SU-DHL-6 (cell line): ENCODE data around the gene DUS3L.

Experiments
- H2AFZ ChIP-seq: fragments of 200-600 bp; sonication (generic); 2 replicates; pipeline ENCODE4 v1.6.1; 2014; ENCODE audit warnings: low read depth, mild to moderate bottlenecking, moderate library complexity, mixed read lengths, antibody characterized with exemption, low read length; ENCODE audit not compliant: severe bottlenecking
- H3F3A ChIP-seq: fragments of 200-600 bp; shearing (Covaris generic); 2 replicates; pipeline ENCODE4 v1.6.0; 2016; ENCODE audit warnings: antibody characterized with exemption, mild to moderate bottlenecking; ENCODE audit not compliant: insufficient read depth
- H3K27ac ChIP-seq: fragments of 200-600 bp; sonication (generic); 2 replicates; pipeline ENCODE4 v1.5.1; 2016; ENCODE audit warnings: low read depth, mild to moderate bottlenecking, low read length, moderate library complexity, mixed read lengths
- H3K27me3 ChIP-seq: fragments of 200-600 bp; sonication (generic), shearing (Covaris generic); 2 replicates; pipeline ENCODE4 v1.6.0; 2014; ENCODE audit warnings: mild to moderate bottlenecking, low read length
- H3K36me3 ChIP-seq: fragments of 200-600 bp; sonication (generic); 2 replicates; pipeline ENCODE4 v1.6.1; 2014; ENCODE audit warnings: mild to moderate bottlenecking, low read length, mixed read lengths
- H3K4me2 ChIP-seq: fragments of 300-600, 200-600 bp; shearing (Covaris generic), sonication (generic); 2 replicates; pipeline ENCODE4 v1.6.0; 2014; ENCODE audit warnings: low read length, low read depth, mild to moderate bottlenecking; ENCODE audit not compliant: poor library complexity, severe bottlenecking
- H3K4me3 ChIP-seq: fragments of 200-600 bp; sonication (generic); 2 replicates; pipeline ENCODE4 v1.5.1; 2014; ENCODE audit warnings: antibody characterized with exemption, low read length, mild to moderate bottlenecking, mixed read lengths; ENCODE audit not compliant: insufficient read depth, poor library complexity, severe bottlenecking
- H3K79me2 ChIP-seq: fragments of 200-600 bp; sonication (generic); 2 replicates; pipeline ENCODE4 v1.6.1; 2014; ENCODE audit warnings: mild to moderate bottlenecking, low read length, moderate library complexity; ENCODE audit not compliant: insufficient read depth
- H3K9ac ChIP-seq: fragments of 200-600 bp; sonication (generic); 2 replicates; pipeline ENCODE4 v1.7.0; 2014; ENCODE audit warnings: mild to moderate bottlenecking, low read length
- H3K9me2 ChIP-seq: fragments of 200-600 bp; sonication (generic); replicated peaks from 2 replicates; pipeline ENCODE4 v1.6.1; 2014; ENCODE audit warnings: low read length; ENCODE audit not compliant: insufficient read depth
- H3K9me3 ChIP-seq: fragments of 200-600 bp; sonication (generic); 2 replicates; pipeline ENCODE4 v1.6.1; 2014; ENCODE audit warnings: low read length, mixed read lengths; ENCODE audit not compliant: insufficient read depth
- H4K20me1 ChIP-seq: fragments of 200-600 bp; sonication (generic); 2 replicates; pipeline ENCODE4 v1.6.1; 2014; ENCODE audit warnings: low read depth, mild to moderate bottlenecking, antibody characterized with exemption, low read length, moderate library complexity, mixed read lengths
- EZH2phosphoT487 ChIP-seq: fragments of 200-600 bp; sonication (generic), shearing (Covaris generic); conservative IDR thresholded peaks from 2 replicates; pipeline ENCODE4 v1.6.1; 2018; ENCODE audit warnings: mild to moderate bottlenecking, antibody characterized with exemption, low read length, moderate library complexity, mixed read lengths
- TF ChIP-seq, protein P1 (sequence below): fragments of 200-600 bp; sonication (generic); IDR thresholded peaks from one replicate; pipeline ENCODE4 v1.5.1; 2017; ENCODE audit warnings: antibody characterized with exemption, mild to moderate bottlenecking, low read length, moderate library complexity; ENCODE audit not compliant: insufficient read depth, poor library complexity, severe bottlenecking

The DUS3L gene

DNA sequence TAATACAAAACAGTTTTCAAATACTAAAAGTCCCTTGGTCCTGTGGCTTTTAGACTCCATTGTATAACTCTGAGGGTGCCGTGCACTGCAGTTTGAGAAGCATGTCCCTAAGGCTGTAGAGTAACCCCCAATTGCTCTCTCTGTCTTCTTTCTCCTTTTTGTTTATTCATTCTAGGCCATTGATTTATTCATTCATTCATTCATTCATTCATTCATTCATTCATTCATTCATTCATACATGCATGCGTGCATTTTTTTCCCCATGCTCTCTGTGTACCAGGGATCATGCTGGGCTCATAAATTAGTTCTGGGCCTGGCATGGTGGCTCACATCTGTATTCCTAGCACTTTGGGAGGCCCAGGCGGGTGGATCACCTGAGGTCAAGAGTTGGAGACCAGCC, 25.7 kb downstream of the DUS3L start:
- H4K20me1 ChIP-seq = no peaks in the 10 kb centered on the region
- no peak for TF ChIP-seq EZH2phosphoT487
- TF ChIP-seq, protein P1, sequence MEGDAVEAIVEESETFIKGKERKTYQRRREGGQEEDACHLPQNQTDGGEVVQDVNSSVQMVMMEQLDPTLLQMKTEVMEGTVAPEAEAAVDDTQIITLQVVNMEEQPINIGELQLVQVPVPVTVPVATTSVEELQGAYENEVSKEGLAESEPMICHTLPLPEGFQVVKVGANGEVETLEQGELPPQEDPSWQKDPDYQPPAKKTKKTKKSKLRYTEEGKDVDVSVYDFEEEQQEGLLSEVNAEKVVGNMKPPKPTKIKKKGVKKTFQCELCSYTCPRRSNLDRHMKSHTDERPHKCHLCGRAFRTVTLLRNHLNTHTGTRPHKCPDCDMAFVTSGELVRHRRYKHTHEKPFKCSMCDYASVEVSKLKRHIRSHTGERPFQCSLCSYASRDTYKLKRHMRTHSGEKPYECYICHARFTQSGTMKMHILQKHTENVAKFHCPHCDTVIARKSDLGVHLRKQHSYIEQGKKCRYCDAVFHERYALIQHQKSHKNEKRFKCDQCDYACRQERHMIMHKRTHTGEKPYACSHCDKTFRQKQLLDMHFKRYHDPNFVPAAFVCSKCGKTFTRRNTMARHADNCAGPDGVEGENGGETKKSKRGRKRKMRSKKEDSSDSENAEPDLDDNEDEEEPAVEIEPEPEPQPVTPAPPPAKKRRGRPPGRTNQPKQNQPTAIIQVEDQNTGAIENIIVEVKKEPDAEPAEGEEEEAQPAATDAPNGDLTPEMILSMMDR = no peak

DNA sequence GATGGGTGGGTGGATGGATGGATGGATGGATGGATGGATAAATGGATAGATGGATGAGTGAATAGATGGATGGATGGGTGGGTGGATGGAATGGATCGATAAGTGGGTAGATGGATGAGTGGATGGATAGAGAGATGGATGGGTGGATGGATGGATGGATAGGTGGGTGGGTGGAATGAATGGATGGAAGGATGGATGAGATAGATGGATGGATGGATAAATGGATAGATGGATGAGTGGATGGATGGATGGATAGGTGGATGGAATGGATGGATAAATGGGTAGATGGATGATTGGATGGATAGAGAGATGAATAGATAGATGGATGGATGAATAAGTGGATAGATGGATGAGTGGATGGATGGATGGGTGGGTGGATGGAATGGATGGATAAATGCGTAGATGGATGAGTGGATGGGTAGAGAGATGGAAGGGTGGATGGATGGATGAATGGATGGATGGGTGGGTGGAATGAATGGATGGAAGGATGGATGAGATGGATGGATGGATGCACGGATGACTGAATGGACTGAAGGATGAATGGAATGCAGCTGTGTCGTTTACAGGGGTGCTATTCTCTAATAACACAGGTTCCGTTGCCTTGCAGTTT, 28.2 kb downstream of the DUS3L start:
- TF ChIP-seq EZH2phosphoT487 = no peak
- TF ChIP-seq, protein P1 = no peak
- no peaks in the 10 kb centered on the region for H3K36me3 ChIP-seq
- no peaks in the 10 kb centered on the region for H3K27me3 ChIP-seq
- no peaks in the 10 kb centered on the region for H3K9me3 ChIP-seq
- H3K9ac ChIP-seq = no peak overlapping the region
- no peaks in the 10 kb centered on the region for H3K79me2 ChIP-seq
- H3K4me3 ChIP-seq = no peak overlapping the region
- H3F3A ChIP-seq = no peaks in the 10 kb centered on the region
- H3K4me2 ChIP-seq = no peak overlapping the region
- H3K27ac ChIP-seq = no peak overlapping the region
- H2AFZ ChIP-seq = no peak overlapping the region
- no peaks in the 10 kb centered on the region for H4K20me1 ChIP-seq
- H3K9me2 ChIP-seq = no peaks in the 10 kb centered on the region

More for the DNA sequence above, 25.7 kb downstream of the DUS3L start:
- Histone ChIP-seq H3K4me2 (no peak overlapping the region), H3K9me3 (no peaks in the 10 kb centered on the region), H3K27me3 (no peaks in the 10 kb centered on the region), H3K79me2 (no peaks in the 10 kb centered on the region), H3K4me3 (no peak overlapping the region), H3K9me2 (no peaks in the 10 kb centered on the region), H3K27ac (no peak overlapping the region), H3K36me3 (no peaks in the 10 kb centered on the region), H3K9ac (no peak overlapping the region), H3F3A (no peaks in the 10 kb centered on the region), H2AFZ (no peak overlapping the region)

- TF ChIP-seq, protein P1 = no peak
- no peak for TF ChIP-seq EZH2phosphoT487
- H3K27ac ChIP-seq = no peak overlapping the region
- no peak overlapping the region for H3K4me3 ChIP-seq
- H3K4me2 ChIP-seq = no peak overlapping the region
- no peaks in the 10 kb centered on the region for H3K27me3 ChIP-seq
- no peaks in the 10 kb centered on the region for H3K79me2 ChIP-seq
- H3K9ac ChIP-seq = no peak overlapping the region
- H3K9me2 ChIP-seq = no peaks in the 10 kb centered on the region
- no peaks in the 10 kb centered on the region for H4K20me1 ChIP-seq
- H2AFZ ChIP-seq = no peak overlapping the region
- H3K9me3 ChIP-seq = no peaks in the 10 kb centered on the region
- H3F3A ChIP-seq = no peaks in the 10 kb centered on the region
- no peaks in the 10 kb centered on the region for H3K36me3 ChIP-seq
Measured at GRCh38 chr19:5753743-5754142, 37.2 kb downstream of the DUS3L start.
